Activated CD4-positive, alpha-beta T cell treated with anti-CD3 and anti-CD28 coated beads for 36 hours (primary cell): Measurements from ENCODE around the gene MAP4K4. TPM values are rescaled to one million over a fixed set of nuclear protein-coding genes. Genes with fewer than 3 reads are reported as not detected.

Source experiments
- ATAC-seq: fragments of 200-7000 bp; cut with Tn5 transposase; one replicate; pipeline ENCODE4 v1.10.0; 2021; ENCODE audit warnings: mild to moderate bottlenecking, moderate library complexity
- CTCF ChIA-PET: fragments of 350-600 bp; sonication (Branson Sonifier 250); formaldehyde crosslinking; loops from one replicate; lab custom pipeline; 2021; ENCODE audit warnings: antibody characterized with exemption; lab: Charles Lee
- POLR2A ChIA-PET: fragments of 350-600 bp; sonication (Branson Sonifier 250); formaldehyde crosslinking; loops from one replicate; lab custom pipeline; 2021; ENCODE audit warnings: antibody characterized with exemption, inconsistent platforms; lab: Charles Lee
- DNase-seq: peaks from one replicate; pipeline ENCODE4 v3.0.0-alpha.2; 2020
- H3K27ac Mint-ChIP-seq: one replicate; pipeline ENCODE4 v1.8.0; 2021; ENCODE audit warnings: mixed read lengths
- H3K27me3 Mint-ChIP-seq: one replicate; pipeline ENCODE4 v1.8.0; 2021; ENCODE audit warnings: mixed read lengths
- H3K36me3 Mint-ChIP-seq: one replicate; pipeline ENCODE4 v1.8.0; 2021; ENCODE audit warnings: low read depth, mixed read lengths
- H3K4me1 Mint-ChIP-seq: one replicate; pipeline ENCODE4 v1.8.0; 2021; ENCODE audit warnings: mixed read lengths
- H3K4me3 Mint-ChIP-seq: one replicate; pipeline ENCODE4 v1.8.0; 2021; ENCODE audit warnings: mild to moderate bottlenecking, moderate library complexity, mixed read lengths
- H3K9me3 Mint-ChIP-seq: one replicate; pipeline ENCODE4 v1.8.0; 2021; ENCODE audit warnings: low read depth, mixed read lengths
- intact Hi-C, 2 experiments: fragments of 100-400 bp; cut with DNase I in 1 of 2; cut with micrococcal nuclease in 1 of 2; formaldehyde crosslinking; loops; one replicate each; pipeline versions ENCODE4 v1.14.2 to v1.15.1; 2022 to 2024; cut with DNase I, micrococcal nuclease
- total RNA-seq, 2 experiments: library from RNA; stranded (reverse); gene quantifications; one replicate each; pipeline ENCODE4 v1.2.3, GENCODE V29; 2021

Gene MAP4K4
- total RNA-seq: 10 to 100 TPM; 62.3 to 70.2 TPM

GRCh38 chr2:101697124-101698013, at the start of gene MAP4K4:
Gene MAP4K4 (plus strand): TSS chr2:101697707. CDS start chr2:101698081, 374 bp downstream.
- H3K4me3 Mint-ChIP-seq: no peak within 1 kb of the TSS
- H3K27me3 Mint-ChIP-seq: no peaks in the 10 kb centered on the region
- H3K9me3 Mint-ChIP-seq: peaks cover 3% of the 10 kb centered on the region
- ChIA-PET POLR2A (interaction anchor here (1.3 kb wide), 1 partner anchor 20 kb away, joined by 4 read pairs; no protein-coding TSS in a partner anchor), CTCF (interaction anchor here (0.9 to 4.3 kb wide), 4 partner anchors 21 to 112 kb away, joined by 3 to 24 read pairs (median 4); no protein-coding TSS in a partner anchor)
- ATAC-seq (peak; percentile 52), DNase-seq (peak; percentile 85)
- peaks cover 30% of the 10 kb centered on the region for H3K4me1 Mint-ChIP-seq
- intact Hi-C loops: loop anchor here (1.0 to 5.0 kb wide), 11 partner anchors 20 to 445 kb away; partner anchors contain the start of genes CNOT11 (in 1 of the 2), RFX8 (in 1 of the 2) and RNF149 (in 1 of the 2)
- peak within 1 kb of the TSS; percentile 68 for H3K27ac Mint-ChIP-seq
- H3K36me3 Mint-ChIP-seq: peaks cover 7% of the 10 kb centered on the region

GRCh38 chr2:101653469-101653868, 44.0 kb upstream of the MAP4K4 start:
- DNase-seq: no peak
- Mint-ChIP-seq H3K9me3 (peaks cover 5% of the 10 kb centered on the region), H3K27ac (peak overlapping the region; percentile 80), H3K36me3 (peaks cover 9% of the 10 kb centered on the region), H3K4me3 (no peak overlapping the region), H3K4me1 (peaks cover 29% of the 10 kb centered on the region), H3K27me3 (no peaks in the 10 kb centered on the region)
- ChIA-PET CTCF (interaction anchor here (0.8 to 1.0 kb wide), 2 partner anchors 18 to 110 kb away, joined by 3 read pairs; no protein-coding TSS in a partner anchor), POLR2A (no interaction called here)
- ATAC-seq: no peak
- intact Hi-C loops: loop anchor here (2.0 to 5.0 kb wide), 5 partner anchors 31 to 346 kb away; partner anchors contain the start of genes MAP4K4 (in 2 of the 2) and RNF149 (in 1 of the 2)

- H3K9me3 Mint-ChIP-seq: peaks cover 5% of the 10 kb centered on the region
- CTCF ChIA-PET: no interaction called here
- ATAC-seq: no peak
- DNase-seq: no peak
- H3K27ac Mint-ChIP-seq: no peak overlapping the region
- peaks cover 22% of the 10 kb centered on the region for H3K4me1 Mint-ChIP-seq
- intact Hi-C loops: no loop called here
- H3K4me3 Mint-ChIP-seq: no peak overlapping the region
- H3K27me3 Mint-ChIP-seq: no peaks in the 10 kb centered on the region
- POLR2A ChIA-PET: no interaction called here
- H3K36me3 Mint-ChIP-seq: peaks cover 9% of the 10 kb centered on the region
These were observed 41.6 kb upstream of the MAP4K4 start for GRCh38 chr2:101655702-101656422.

- Mint-ChIP-seq H3K27me3 (no peaks in the 10 kb centered on the region), H3K4me1 (peaks cover 4% of the 10 kb centered on the region), H3K27ac (no peak overlapping the region), H3K4me3 (no peak overlapping the region), H3K36me3 (peaks cover 3% of the 10 kb centered on the region), H3K9me3 (peaks cover 5% of the 10 kb centered on the region)
- intact Hi-C loops: no loop called here
- POLR2A ChIA-PET: no interaction called here
- DNase-seq (no peak), ATAC-seq (no peak)
- CTCF ChIA-PET: interaction anchor here (0.8 kb wide), 1 partner anchor 136 kb away, joined by 3 read pairs; no protein-coding TSS in a partner anchor
These were observed 39.7 kb upstream of the MAP4K4 start for GRCh38 chr2:101657787-101658186.

- ChIA-PET POLR2A (no interaction called here), CTCF (interaction anchor here (0.8 kb wide), 1 partner anchor 135 kb away, joined by 3 read pairs; no protein-coding TSS in a partner anchor)
- H3K36me3 Mint-ChIP-seq: peaks cover 2% of the 10 kb centered on the region
- ATAC-seq: no peak
- intact Hi-C loops: no loop called here
- H3K4me3 Mint-ChIP-seq: no peak overlapping the region
- peaks cover 3% of the 10 kb centered on the region for H3K9me3 Mint-ChIP-seq
- no peaks in the 10 kb centered on the region for H3K27me3 Mint-ChIP-seq
- H3K27ac Mint-ChIP-seq: no peak overlapping the region
- DNase-seq: no peak
- peaks cover 2% of the 10 kb centered on the region for H3K4me1 Mint-ChIP-seq
These were observed 39.1 kb upstream of the MAP4K4 start for GRCh38 chr2:101658387-101658786.

GRCh38 chr2:101665312-101665711, 32.2 kb upstream of the MAP4K4 start:
- Mint-ChIP-seq H3K36me3 (no peaks in the 10 kb centered on the region), H3K9me3 (peaks cover under 1% of the 10 kb centered on the region), H3K27me3 (no peaks in the 10 kb centered on the region), H3K4me1 (no peaks in the 10 kb centered on the region), H3K4me3 (no peak overlapping the region), H3K27ac (no peak overlapping the region)
- DNase-seq: no peak
- no peak for ATAC-seq
- intact Hi-C loops: no loop called here
- ChIA-PET CTCF (no interaction called here), POLR2A (no interaction called here)

- Mint-ChIP-seq H3K27ac (no peak overlapping the region), H3K4me1 (no peaks in the 10 kb centered on the region), H3K9me3 (peaks cover 7% of the 10 kb centered on the region), H3K4me3 (no peak overlapping the region), H3K27me3 (no peaks in the 10 kb centered on the region), H3K36me3 (peaks cover 1% of the 10 kb centered on the region)
- DNase-seq (no peak), ATAC-seq (no peak)
- ChIA-PET CTCF (interaction anchor here (1.4 kb wide), 1 partner anchor 15 kb away, joined by 5 read pairs; no protein-coding TSS in a partner anchor), POLR2A (interaction anchor here (0.6 kb wide), 1 partner anchor 1021 kb away, joined by 4 read pairs; no protein-coding TSS in a partner anchor)
- intact Hi-C loops: no loop called here
These were observed 29.7 kb upstream of the MAP4K4 start for GRCh38 chr2:101667823-101668222.

GRCh38 chr2:101672047-101672446, 25.5 kb upstream of the MAP4K4 start:
- no peaks in the 10 kb centered on the region for H3K27me3 Mint-ChIP-seq
- H3K36me3 Mint-ChIP-seq: peaks cover 1% of the 10 kb centered on the region
- ChIA-PET CTCF (interaction anchor here (0.6 to 1.3 kb wide), 3 partner anchors 19 to 194 kb away, joined by 3 to 5 read pairs (median 3); no protein-coding TSS in a partner anchor), POLR2A (no interaction called here)
- H3K9me3 Mint-ChIP-seq: peaks cover 7% of the 10 kb centered on the region
- intact Hi-C loops: no loop called here
- peaks cover 9% of the 10 kb centered on the region for H3K4me1 Mint-ChIP-seq
- ATAC-seq (no peak), DNase-seq (no peak)
- no peak overlapping the region for H3K27ac Mint-ChIP-seq
- H3K4me3 Mint-ChIP-seq: no peak overlapping the region

- Mint-ChIP-seq H3K27ac (no peak overlapping the region), H3K4me1 (peaks cover 9% of the 10 kb centered on the region), H3K27me3 (no peaks in the 10 kb centered on the region), H3K4me3 (no peak overlapping the region), H3K36me3 (peaks cover 1% of the 10 kb centered on the region), H3K9me3 (peaks cover 7% of the 10 kb centered on the region)
- ChIA-PET POLR2A (no interaction called here), CTCF (interaction anchor here (1.2 kb wide), 1 partner anchor 158 kb away, joined by 3 read pairs; no protein-coding TSS in a partner anchor)
- intact Hi-C loops: no loop called here
- DNase-seq (no peak), ATAC-seq (no peak)
These were observed 23.6 kb upstream of the MAP4K4 start for GRCh38 chr2:101673920-101674319.

- DNase-seq (no peak), ATAC-seq (peak; percentile 68)
- H3K9me3 Mint-ChIP-seq: peaks cover 5% of the 10 kb centered on the region
- no peak overlapping the region for H3K4me3 Mint-ChIP-seq
- POLR2A ChIA-PET: no interaction called here
- H3K27me3 Mint-ChIP-seq: no peaks in the 10 kb centered on the region
- no peak overlapping the region for H3K27ac Mint-ChIP-seq
- H3K36me3 Mint-ChIP-seq: peaks cover 1% of the 10 kb centered on the region
- CTCF ChIA-PET: interaction anchor here (0.5 to 0.7 kb wide), 2 partner anchors 25 to 45 kb away, joined by 3 read pairs; no protein-coding TSS in a partner anchor
- intact Hi-C loops: no loop called here
- H3K4me1 Mint-ChIP-seq: peaks cover 9% of the 10 kb centered on the region
These were observed 22.0 kb upstream of the MAP4K4 start for GRCh38 chr2:101675512-101675911.

GRCh38 chr2:101676674-101677073, 20.8 kb upstream of the MAP4K4 start:
- H3K4me3 Mint-ChIP-seq: no peak overlapping the region
- DNase-seq (no peak), ATAC-seq (no peak)
- no peaks in the 10 kb centered on the region for H3K27me3 Mint-ChIP-seq
- peaks cover 1% of the 10 kb centered on the region for H3K36me3 Mint-ChIP-seq
- H3K9me3 Mint-ChIP-seq: peaks cover 5% of the 10 kb centered on the region
- CTCF ChIA-PET: no interaction called here
- peaks cover 9% of the 10 kb centered on the region for H3K4me1 Mint-ChIP-seq
- POLR2A ChIA-PET: no interaction called here
- H3K27ac Mint-ChIP-seq: no peak overlapping the region
- intact Hi-C loops: no loop called here
